Activated CD4-positive, alpha-beta memory T cell treated with anti-CD3 and anti-CD28 coated beads for 36 hours (primary cell): ENCODE results near the gene ADARB1. TPM values are rescaled to one million over a fixed set of nuclear protein-coding genes. Genes with fewer than 3 reads are reported as not detected.

ENCODE experiments used
- CTCF ChIA-PET: fragments of 350-600 bp; sonication (Branson Sonifier 250); formaldehyde crosslinking; loops from one replicate; lab custom pipeline; 2021; ENCODE audit warnings: antibody characterized with exemption, inconsistent platforms; lab: Charles Lee
- POLR2A ChIA-PET: fragments of 350-600 bp; sonication (Branson Sonifier 250); formaldehyde crosslinking; loops from one replicate; lab custom pipeline; 2021; ENCODE audit warnings: antibody characterized with exemption; lab: Charles Lee
- DNase-seq: peaks from one replicate; pipeline ENCODE4 v3.0.0-alpha.2; 2020
- H3K27ac Mint-ChIP-seq: one replicate; pipeline ENCODE4 v1.8.0; 2021; ENCODE audit warnings: mixed read lengths
- H3K27me3 Mint-ChIP-seq: one replicate; pipeline ENCODE4 v1.8.0; 2021; ENCODE audit warnings: mixed read lengths
- H3K36me3 Mint-ChIP-seq: one replicate; pipeline ENCODE4 v1.8.0; 2021; ENCODE audit warnings: mixed read lengths
- H3K4me1 Mint-ChIP-seq: one replicate; pipeline ENCODE4 v1.8.0; 2021; ENCODE audit warnings: low read depth, mixed read lengths
- H3K4me3 Mint-ChIP-seq: one replicate; pipeline ENCODE4 v1.8.0; 2021; ENCODE audit warnings: mild to moderate bottlenecking, mixed read lengths
- H3K9me3 Mint-ChIP-seq: one replicate; pipeline ENCODE4 v1.8.0; 2021; ENCODE audit warnings: mixed read lengths
- intact Hi-C: fragments of 100-400 bp; cut with micrococcal nuclease; formaldehyde crosslinking; loops from one replicate; pipeline ENCODE4 v1.15.1; 2023
- total RNA-seq, 2 experiments: library from RNA; stranded (reverse); gene quantifications; one replicate each; pipeline ENCODE4 v1.2.3, GENCODE V29; 2021

ADARB1 gene
- total RNA-seq, 2 experiments from 2014 or later: 37.6 to 40.6 TPM

DNA sequence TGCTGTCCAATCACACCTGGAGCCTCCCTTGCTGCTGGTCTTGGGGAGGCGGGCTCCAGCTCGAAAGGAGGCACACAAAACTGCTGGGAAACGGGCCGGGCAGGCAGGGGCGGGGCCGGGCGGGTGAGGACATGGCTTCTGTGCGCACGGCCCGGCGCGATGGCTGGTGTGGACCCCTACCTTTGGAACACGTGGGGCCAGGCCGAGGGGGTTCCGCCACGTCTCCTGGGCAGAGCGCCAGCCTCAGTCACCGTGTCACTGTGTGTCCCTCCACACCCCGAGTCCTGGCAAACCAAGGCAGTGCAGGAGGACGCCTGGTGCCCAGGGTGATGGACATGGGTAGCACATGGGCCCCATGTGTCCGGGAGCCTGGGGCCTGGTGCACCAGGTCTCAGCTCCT lies 42.0 kb upstream of the ADARB1 start:
- Mint-ChIP-seq H3K36me3 (peaks cover 2% of the 10 kb centered on the region), H3K27me3 (peaks cover 19% of the 10 kb centered on the region), H3K4me3 (no peak overlapping the region), H3K27ac (no peak overlapping the region), H3K9me3 (peaks cover 12% of the 10 kb centered on the region), H3K4me1 (no peaks in the 10 kb centered on the region)
- intact Hi-C loops: no loop called here
- CTCF ChIA-PET: interaction anchor here (1.0 kb wide), 1 partner anchor 105 kb away, joined by 3 read pairs; no protein-coding TSS in a partner anchor
- no peak for DNase-seq
- POLR2A ChIA-PET: no interaction called here

DNA sequence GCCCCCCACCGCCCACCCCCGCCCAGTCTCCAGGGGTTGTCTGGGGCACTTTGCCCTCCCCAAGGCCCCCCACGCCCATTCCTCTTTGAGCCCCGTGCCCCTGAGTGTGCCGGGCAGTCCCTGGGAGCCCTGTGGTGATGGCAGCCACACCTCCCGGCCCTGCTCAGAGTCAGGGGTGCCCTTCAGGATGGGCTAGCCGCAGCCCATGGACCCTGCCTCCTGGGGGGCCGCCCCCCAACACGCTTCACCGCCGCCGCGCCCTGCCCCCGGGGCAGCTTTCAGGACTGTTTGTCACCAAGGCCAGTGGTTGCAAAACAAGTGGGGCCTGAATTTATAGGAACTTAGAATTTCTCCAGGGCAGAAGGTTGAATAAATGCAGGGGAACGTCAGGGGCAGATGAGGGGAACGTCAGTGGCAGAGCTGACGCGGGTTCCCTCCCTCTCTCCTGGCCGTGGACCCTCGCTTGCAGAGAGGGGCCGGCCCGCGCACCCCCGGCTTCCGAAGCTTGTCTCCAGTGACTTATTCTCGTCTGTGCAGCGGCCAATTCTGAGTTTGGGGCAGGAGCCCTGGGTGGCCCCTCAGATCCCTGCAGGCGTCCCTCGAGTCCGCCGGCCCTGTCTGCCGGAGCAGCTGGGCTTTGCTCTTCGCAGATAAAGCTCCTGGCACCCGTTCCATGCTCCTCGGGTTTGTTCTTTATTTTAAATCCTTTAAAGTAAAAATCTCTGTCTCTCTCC lies 41.2 kb upstream of the ADARB1 start:
- ChIA-PET CTCF (no interaction called here), POLR2A (no interaction called here)
- Mint-ChIP-seq H3K4me1 (no peaks in the 10 kb centered on the region), H3K4me3 (no peak overlapping the region), H3K27ac (no peak overlapping the region), H3K9me3 (peaks cover 12% of the 10 kb centered on the region), H3K36me3 (peaks cover 2% of the 10 kb centered on the region), H3K27me3 (peaks cover 19% of the 10 kb centered on the region)
- DNase-seq: no peak
- intact Hi-C loops: no loop called here

DNA sequence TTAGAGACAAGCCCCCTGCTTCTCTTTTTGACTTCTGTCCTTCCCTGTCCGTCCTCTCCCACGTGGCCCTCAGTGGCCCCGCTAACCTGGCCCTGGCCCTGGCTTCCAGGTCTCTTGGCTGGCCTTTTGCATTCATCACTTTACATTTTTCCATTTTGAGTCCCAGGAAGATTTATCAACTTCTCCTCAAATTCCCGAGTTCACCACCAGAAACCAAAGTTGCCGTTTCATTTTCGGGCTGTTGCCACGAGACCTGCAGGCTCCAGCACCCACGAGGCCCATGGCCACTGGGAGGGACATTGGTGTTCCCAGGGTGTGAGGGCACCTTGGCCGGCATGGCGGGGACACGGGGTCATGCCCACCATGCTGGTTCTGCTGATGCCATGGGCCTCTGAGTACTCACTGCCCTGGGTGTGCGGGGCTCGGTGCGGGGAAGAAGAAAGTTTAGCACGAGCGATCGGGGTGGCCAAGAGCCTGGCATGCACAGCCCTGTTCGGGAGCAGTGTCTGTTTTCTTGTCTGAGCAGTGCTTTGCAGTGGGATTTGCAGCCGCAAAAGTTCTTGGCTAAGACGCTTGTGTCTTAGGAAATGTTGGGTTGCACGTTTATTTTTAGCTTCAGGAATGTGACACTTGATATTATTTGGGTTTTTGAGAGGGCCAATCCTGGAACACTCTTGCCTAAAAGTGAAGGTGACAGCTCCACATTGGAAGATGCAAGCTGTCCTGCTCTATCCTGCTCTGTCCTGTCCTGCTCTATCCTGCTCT lies 40.4 kb upstream of the ADARB1 start:
- Mint-ChIP-seq H3K4me1 (no peaks in the 10 kb centered on the region), H3K27ac (no peak overlapping the region), H3K4me3 (no peak overlapping the region), H3K36me3 (peaks cover 2% of the 10 kb centered on the region), H3K9me3 (peaks cover 12% of the 10 kb centered on the region), H3K27me3 (peaks cover 19% of the 10 kb centered on the region)
- DNase-seq: no peak
- CTCF ChIA-PET: no interaction called here
- POLR2A ChIA-PET: no interaction called here
- intact Hi-C loops: no loop called here

- no peak for DNase-seq
- ChIA-PET POLR2A (no interaction called here), CTCF (no interaction called here)
- intact Hi-C loops: no loop called here
- Mint-ChIP-seq H3K9me3 (peaks cover 12% of the 10 kb centered on the region), H3K4me3 (no peak overlapping the region), H3K27ac (no peak overlapping the region), H3K27me3 (peaks cover 19% of the 10 kb centered on the region), H3K4me1 (no peaks in the 10 kb centered on the region), H3K36me3 (peaks cover 2% of the 10 kb centered on the region)
Measured at GRCh38 chr21:45034556-45035476, 39.6 kb upstream of the ADARB1 start.

GRCh38 chr21:45035477-45035848 lies 38.9 kb upstream of the ADARB1 start:
- H3K36me3 Mint-ChIP-seq: peaks cover 2% of the 10 kb centered on the region
- H3K4me1 Mint-ChIP-seq: no peaks in the 10 kb centered on the region
- H3K27ac Mint-ChIP-seq: no peak overlapping the region
- peaks cover 16% of the 10 kb centered on the region for H3K27me3 Mint-ChIP-seq
- DNase-seq: no peak
- H3K4me3 Mint-ChIP-seq: no peak overlapping the region
- ChIA-PET POLR2A (no interaction called here), CTCF (no interaction called here)
- peaks cover 12% of the 10 kb centered on the region for H3K9me3 Mint-ChIP-seq
- intact Hi-C loops: no loop called here

GRCh38 chr21:45036630-45037029 lies 37.8 kb upstream of the ADARB1 start:
- no peak for DNase-seq
- peaks cover 11% of the 10 kb centered on the region for H3K27me3 Mint-ChIP-seq
- H3K4me3 Mint-ChIP-seq: no peak overlapping the region
- intact Hi-C loops: no loop called here
- no peaks in the 10 kb centered on the region for H3K4me1 Mint-ChIP-seq
- H3K27ac Mint-ChIP-seq: no peak overlapping the region
- H3K36me3 Mint-ChIP-seq: peaks cover 2% of the 10 kb centered on the region
- ChIA-PET CTCF (no interaction called here), POLR2A (no interaction called here)
- H3K9me3 Mint-ChIP-seq: peaks cover 12% of the 10 kb centered on the region

DNA sequence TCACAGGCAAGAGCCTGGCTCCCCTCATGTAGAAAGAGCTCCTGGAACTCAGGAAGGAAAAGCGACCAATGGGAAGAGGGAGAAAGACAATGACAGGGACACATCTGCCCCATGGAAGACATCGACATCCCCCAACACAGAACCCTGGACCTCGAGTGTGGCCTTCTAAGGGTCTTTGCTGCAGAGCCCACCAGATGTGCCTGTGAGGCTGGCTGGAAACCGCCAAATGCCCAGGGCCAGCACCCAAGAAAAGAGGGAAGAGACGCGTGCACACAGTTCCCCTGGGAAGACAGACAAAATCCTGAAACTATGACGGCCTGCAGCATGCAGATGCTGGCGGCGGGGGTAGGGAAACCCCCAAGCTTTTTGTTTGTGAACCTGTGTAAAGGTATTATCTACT lies 36.4 kb upstream of the ADARB1 start:
- Mint-ChIP-seq H3K27me3 (peaks cover 13% of the 10 kb centered on the region), H3K27ac (no peak overlapping the region), H3K4me1 (no peaks in the 10 kb centered on the region), H3K4me3 (no peak overlapping the region), H3K9me3 (peaks cover 12% of the 10 kb centered on the region), H3K36me3 (peaks cover 2% of the 10 kb centered on the region)
- ChIA-PET CTCF (interaction anchor here (1.1 kb wide), 1 partner anchor 101 kb away, joined by 3 read pairs; no protein-coding TSS in a partner anchor), POLR2A (no interaction called here)
- no peak for DNase-seq
- intact Hi-C loops: no loop called here

GRCh38 chr21:45039317-45040156 lies 34.8 kb upstream of the ADARB1 start:
- no peak overlapping the region for H3K4me3 Mint-ChIP-seq
- H3K36me3 Mint-ChIP-seq: peaks cover 2% of the 10 kb centered on the region
- intact Hi-C loops: no loop called here
- peaks cover 12% of the 10 kb centered on the region for H3K9me3 Mint-ChIP-seq
- no peak for DNase-seq
- H3K4me1 Mint-ChIP-seq: no peaks in the 10 kb centered on the region
- ChIA-PET POLR2A (no interaction called here), CTCF (no interaction called here)
- H3K27ac Mint-ChIP-seq: no peak overlapping the region
- H3K27me3 Mint-ChIP-seq: peaks cover 12% of the 10 kb centered on the region

DNA sequence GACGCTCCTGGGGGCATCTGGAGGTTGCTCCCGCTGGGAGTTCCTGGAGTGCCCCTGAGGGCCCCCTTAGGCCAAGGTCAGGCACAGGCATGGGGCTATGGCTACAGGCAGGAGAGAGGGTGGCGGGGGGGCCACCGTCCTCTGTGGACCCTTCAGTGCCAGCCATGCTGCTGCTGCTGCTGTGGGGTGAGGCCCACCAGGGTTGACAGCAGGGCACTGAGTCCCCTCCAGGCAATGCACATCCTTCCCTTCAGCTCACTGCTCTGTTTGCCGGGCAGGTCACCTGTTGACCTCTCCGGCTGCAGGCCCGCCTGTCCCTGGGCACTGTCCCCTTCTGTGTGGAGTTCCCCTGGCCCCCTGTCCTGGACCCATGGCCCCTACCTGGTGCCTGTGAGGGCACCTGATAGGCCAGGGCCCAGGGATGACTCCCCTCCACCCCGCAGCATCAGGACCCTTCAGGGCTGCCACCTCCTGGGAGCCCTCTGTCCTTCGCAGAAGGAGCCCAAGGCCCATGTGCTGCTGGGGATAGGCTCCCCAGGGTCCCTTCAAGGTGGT lies 34.1 kb upstream of the ADARB1 start:
- peaks cover 2% of the 10 kb centered on the region for H3K36me3 Mint-ChIP-seq
- H3K4me1 Mint-ChIP-seq: no peaks in the 10 kb centered on the region
- ChIA-PET POLR2A (no interaction called here), CTCF (no interaction called here)
- peaks cover 15% of the 10 kb centered on the region for H3K27me3 Mint-ChIP-seq
- DNase-seq: no peak
- peaks cover 12% of the 10 kb centered on the region for H3K9me3 Mint-ChIP-seq
- intact Hi-C loops: no loop called here
- no peak overlapping the region for H3K27ac Mint-ChIP-seq
- H3K4me3 Mint-ChIP-seq: no peak overlapping the region

DNA sequence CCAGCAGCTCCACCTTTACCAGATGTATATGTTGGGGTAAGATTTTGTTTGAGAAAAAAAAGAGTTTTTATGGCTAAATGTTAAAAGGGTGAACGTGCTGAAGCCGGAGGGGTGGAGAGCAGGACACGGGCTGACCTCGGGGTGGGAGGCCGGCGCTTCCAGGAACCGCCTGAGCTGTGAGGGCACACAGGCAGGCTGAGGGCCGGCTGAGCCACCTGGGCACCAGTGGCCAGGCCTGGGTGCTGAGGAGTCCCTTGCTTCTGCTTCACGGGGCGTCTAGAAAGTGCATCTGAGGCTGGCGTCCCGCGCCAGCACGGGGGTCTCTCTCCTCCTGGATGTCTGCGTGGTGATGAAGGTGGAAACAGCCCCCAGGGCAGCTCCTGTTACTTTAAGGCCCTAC lies 33.6 kb upstream of the ADARB1 start:
- H3K27me3 Mint-ChIP-seq: peaks cover 15% of the 10 kb centered on the region
- ChIA-PET CTCF (no interaction called here), POLR2A (no interaction called here)
- H3K27ac Mint-ChIP-seq: no peak overlapping the region
- no peaks in the 10 kb centered on the region for H3K4me1 Mint-ChIP-seq
- peaks cover 12% of the 10 kb centered on the region for H3K9me3 Mint-ChIP-seq
- no peak overlapping the region for H3K4me3 Mint-ChIP-seq
- no peak for DNase-seq
- H3K36me3 Mint-ChIP-seq: peaks cover 2% of the 10 kb centered on the region
- intact Hi-C loops: no loop called here

GRCh38 chr21:45041351-45041805 lies 33.0 kb upstream of the ADARB1 start:
- ChIA-PET CTCF (no interaction called here), POLR2A (no interaction called here)
- H3K9me3 Mint-ChIP-seq: peaks cover 9% of the 10 kb centered on the region
- H3K27me3 Mint-ChIP-seq: peaks cover 15% of the 10 kb centered on the region
- H3K4me1 Mint-ChIP-seq: no peaks in the 10 kb centered on the region
- no peaks in the 10 kb centered on the region for H3K36me3 Mint-ChIP-seq
- DNase-seq: no peak
- H3K27ac Mint-ChIP-seq: no peak overlapping the region
- intact Hi-C loops: no loop called here
- H3K4me3 Mint-ChIP-seq: no peak overlapping the region
